Activated CD8-positive, alpha-beta memory T cell treated with anti-CD3 and anti-CD28 coated beads for 4 hours (primary cell): ENCODE data around the gene CPEB1.
A peak's percentile ranks its signal among the peaks of the same experiment; 100 is the strongest.

Source experiments
- DNase-seq, 2 donors: peaks; one replicate each; pipeline ENCODE4 v3.0.0-alpha.2; 2020; ENCODE audit warnings: low read depth in 2 of 2

Gene CPEB1

GRCh38 chr15:82647045-82647834 lies at the start of gene CPEB1:
Gene CPEB1 (minus strand): TSS chr15:82647363. CDS start chr15:82628459, 18,904 bp downstream.
- peak; percentile 30 for DNase-seq

DNA sequence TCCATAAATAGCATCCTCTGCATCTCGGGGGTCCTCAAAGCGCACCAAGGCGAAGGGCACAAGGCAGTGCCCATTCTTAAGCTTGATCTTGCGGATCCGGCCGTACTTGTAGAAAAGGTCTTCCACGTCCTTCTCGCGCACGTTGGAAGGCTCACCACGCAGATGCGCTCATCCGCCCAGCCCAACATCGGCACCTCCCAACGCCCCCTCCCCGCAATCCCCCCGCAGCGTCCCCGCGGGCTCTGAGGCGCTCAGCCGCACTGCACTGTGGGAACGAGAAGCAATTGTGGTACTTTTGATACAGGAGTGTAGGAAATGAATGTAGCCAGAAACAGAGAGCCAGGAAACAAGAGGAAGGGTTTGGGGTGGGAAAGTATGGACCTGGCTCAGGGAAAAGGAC lies 45.0 kb upstream of the CPEB1 start:
- DNase-seq = no peak

GRCh38 chr15:82689147-82689546 lies 42.0 kb upstream of the CPEB1 start:
- DNase-seq = no peak

GRCh38 chr15:82688691-82689090 lies 41.5 kb upstream of the CPEB1 start:
- no peak for DNase-seq

DNA sequence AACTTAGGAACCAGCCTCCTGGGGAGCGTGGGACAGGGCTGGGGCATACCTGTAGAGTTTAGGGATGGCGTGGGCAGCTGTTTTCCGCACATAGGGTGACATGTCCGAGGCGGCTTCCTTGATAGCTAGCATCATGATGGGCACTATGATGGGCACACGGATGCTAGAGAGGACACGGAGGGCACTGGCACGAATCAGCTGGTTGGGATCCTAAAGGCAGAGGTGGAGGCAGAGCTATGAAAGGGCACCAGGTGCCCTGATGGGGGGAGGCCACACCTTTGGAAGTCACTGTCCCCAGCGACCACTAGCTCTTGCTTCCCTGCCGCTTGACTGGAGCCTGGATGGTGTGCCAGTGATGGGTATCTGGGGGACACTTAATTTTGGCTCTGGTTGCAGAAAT lies 34.2 kb upstream of the CPEB1 start:
- DNase-seq = no peak

- DNase-seq = peak; percentile 48 to 66
Measured at GRCh38 chr15:82680200-82681102, 33.3 kb upstream of the CPEB1 start.

- no peak for DNase-seq
Measured at GRCh38 chr15:82679626-82680199, 32.5 kb upstream of the CPEB1 start.

- no peak for DNase-seq
Measured at GRCh38 chr15:82677720-82678323, 30.7 kb upstream of the CPEB1 start.

DNA sequence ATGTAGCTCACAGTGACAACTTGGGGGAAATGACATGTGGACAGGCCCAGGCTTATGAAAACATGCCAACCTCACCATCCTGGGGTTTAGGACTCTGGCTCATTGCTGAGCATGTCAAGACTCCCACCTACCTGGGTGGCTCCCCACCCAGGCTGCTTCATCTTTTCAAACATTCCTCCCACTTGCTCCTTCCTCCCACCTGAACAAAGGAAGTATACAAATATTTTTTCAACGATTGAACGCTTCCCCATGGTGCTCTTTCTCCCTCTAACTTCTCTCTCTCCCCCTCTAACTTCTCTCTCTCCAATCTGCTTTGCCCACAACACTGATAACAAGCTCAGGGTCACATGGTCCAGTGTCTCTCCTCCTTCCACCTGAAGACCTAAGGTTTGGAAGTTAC lies 27.7 kb upstream of the CPEB1 start:
- no peak for DNase-seq

GRCh38 chr15:82670699-82671098 lies 23.5 kb upstream of the CPEB1 start:
- DNase-seq = no peak

DNA sequence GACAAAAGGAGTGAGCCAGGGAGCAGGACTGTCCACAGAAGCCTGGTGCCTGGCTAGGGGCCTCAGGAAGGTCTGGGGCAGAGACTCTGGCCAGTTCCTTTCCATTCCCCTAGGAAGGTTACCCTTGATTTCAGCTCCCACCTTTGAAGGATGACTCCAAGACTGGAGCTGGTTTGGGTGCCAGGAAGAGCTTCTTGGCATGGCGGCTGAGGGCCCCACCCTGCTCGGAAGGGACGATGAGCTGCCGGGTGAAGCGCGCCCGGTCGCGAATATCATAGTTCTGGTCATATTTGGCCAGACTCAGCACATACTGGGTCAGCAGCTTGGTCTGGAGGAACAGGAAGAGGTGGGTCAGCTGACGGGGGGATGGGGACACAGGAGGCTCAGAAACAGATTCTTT lies 19.4 kb upstream of the CPEB1 start:
- no peak for DNase-seq

- DNase-seq = no peak
Measured at GRCh38 chr15:82664021-82664420, 16.9 kb upstream of the CPEB1 start.

GRCh38 chr15:82663186-82663600 lies 16.0 kb upstream of the CPEB1 start:
- DNase-seq = no peak

- DNase-seq = no peak
Measured at GRCh38 chr15:82662641-82663040, 15.5 kb upstream of the CPEB1 start.

GRCh38 chr15:82660378-82660777 lies 13.2 kb upstream of the CPEB1 start:
- no peak for DNase-seq

- no peak for DNase-seq
Measured at GRCh38 chr15:82656641-82657266, 9.6 kb upstream of the CPEB1 start.

GRCh38 chr15:82655606-82656005 lies 8.4 kb upstream of the CPEB1 start:
- DNase-seq = no peak

- no peak for DNase-seq
Measured at GRCh38 chr15:82653483-82654168, 6.5 kb upstream of the CPEB1 start.

- no peak for DNase-seq
Measured at GRCh38 chr15:82651708-82652107, 4.5 kb upstream of the CPEB1 start.

DNA sequence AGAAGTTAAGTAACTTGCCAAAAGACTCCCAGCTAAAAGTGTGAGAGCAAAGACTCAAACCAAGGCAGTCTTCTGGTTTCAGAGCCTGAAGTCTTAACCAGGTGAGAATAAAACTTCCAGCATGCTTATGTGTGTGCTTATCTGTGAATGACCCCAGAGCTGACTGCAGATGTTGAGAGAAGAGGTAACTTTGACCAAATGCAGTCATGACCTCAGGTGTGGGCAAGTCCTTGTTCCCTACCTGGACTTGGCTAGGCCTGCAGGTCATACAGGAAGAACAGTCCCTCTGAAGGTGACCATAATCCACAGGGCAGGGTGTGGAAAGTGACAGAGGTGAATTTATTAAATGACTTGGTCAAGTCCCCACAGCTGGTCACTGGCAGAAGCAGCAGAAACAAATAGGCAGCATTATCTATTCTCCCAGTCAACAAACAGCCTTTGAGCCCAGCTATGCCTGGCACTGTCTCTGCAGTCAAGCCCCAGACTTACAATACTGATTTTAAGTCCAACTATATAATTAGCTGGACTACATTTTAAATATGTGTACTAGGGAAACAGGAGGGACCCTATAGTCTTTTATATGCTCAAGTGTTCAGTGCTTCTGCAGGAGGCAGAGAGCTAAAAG lies 3.0 kb upstream of the CPEB1 start:
- DNase-seq = no peak
